HG03060 (cell line): ENCODE results near the gene NDUFS6.

Experiments
- ATAC-seq: cut with Tn5 transposase; IDR thresholded peaks from one replicate; pipeline ENCODE4 v1.9.1; 2021; ENCODE audit warnings: low read depth, moderate number of reproducible peaks; ENCODE audit not compliant: unreplicated experiment

Gene NDUFS6

DNA sequence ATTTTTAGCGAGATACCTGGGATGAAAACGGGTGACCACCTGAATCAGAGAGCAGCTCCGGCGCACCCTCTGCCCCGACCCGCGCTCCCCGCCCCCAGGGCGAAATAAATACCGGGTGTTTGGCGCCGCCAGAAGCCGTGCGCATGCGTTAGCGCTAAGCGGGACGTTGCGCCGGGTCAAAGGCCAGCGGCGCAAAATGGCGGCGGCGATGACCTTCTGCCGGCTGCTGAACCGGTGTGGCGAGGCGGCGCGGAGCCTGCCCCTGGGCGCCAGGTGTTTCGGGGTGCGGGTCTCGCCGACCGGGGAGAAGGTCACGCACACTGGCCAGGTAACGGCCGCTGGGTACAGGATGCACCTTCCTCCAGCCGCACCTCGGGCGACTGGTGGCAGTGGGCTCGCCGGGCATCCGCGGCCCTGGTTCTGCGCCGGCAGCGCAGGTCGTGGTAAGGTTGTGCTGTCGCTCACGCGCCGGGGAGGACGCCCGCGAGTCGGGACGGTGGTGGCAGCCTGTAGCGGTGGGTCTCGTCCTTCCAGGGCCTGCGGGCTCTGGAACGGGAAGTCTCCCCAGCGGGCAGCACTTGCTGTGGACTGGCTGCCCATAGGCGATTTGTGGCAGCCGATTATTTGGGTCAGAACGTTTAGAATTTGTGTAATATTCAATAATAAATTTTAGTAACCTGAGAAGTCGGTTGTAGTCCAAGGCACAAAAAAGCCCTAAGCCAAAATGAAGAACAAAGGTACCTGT is at the start of gene NDUFS6:
NDUFS6 (plus strand) TSS at position 186 of the 745 bp plus-strand sequence; CDS start at position 197, 11 bp downstream.
- peak; percentile 31 for ATAC-seq

DNA sequence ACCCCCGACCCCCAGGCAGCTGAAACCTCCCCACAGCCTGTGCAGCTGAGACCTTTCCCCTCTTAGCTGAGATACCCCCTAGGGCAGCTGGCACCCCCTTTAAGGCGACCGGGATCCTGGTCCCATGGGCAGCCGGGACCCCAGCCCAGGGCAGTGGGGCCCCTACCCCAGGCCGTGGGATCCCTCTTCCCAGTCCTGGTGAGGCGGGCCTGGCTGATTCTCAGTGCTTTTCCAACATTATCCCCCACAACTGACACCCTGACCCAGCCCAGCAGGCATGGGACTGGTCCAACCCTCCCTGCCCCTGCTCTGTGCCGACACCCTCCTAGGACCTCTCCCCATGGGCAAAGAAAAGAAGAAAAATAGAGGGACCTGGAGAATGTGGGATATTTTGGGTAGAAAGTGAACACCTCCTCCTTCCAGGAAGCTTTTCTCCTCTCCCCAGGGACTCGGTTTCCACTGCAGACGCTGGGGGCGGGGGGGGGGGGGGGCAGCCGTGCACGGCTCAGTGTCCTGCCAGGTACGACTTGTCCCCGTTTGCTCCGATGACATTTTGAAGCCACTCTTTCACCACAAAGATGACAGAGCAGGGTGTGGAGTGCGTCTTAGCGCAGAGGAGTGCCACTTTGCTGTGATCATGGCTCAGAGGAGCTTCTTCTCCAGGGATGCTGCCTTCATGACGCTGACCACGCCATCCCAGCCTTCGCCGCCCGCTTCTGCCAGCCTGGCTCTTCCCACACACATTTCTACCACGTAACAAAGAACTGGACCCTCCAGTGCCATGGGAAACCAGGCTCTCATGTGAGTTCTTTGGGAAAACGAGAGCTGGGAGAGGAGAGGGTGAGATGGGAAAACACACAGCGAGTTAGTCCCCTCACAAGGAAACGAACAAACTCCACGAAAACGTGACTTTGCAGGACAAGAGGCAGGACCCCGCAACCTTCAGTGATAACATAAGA is 49.1 kb upstream of the NDUFS6 start:
- ATAC-seq, result no peak

DNA sequence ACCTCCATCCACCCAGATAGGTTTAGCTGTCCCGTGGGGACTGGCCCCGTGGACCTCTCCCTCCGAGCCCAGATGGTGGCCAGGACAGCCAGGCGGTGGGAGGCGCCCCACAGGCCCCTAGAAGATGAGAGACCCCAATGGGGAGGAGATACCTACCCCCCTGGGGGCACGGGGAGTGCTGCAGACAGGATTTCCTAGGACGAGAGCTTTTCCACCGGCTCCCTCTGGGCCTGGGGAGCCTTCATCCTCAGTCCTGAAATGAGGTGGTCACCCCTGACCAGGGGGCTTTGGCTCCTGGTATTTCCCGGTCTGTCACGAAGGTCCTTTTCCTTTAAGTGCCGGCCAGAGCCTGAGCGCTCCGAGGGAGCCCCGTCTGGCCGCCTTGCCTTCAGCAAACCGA is 48.3 kb upstream of the NDUFS6 start:
- no peak for ATAC-seq

DNA sequence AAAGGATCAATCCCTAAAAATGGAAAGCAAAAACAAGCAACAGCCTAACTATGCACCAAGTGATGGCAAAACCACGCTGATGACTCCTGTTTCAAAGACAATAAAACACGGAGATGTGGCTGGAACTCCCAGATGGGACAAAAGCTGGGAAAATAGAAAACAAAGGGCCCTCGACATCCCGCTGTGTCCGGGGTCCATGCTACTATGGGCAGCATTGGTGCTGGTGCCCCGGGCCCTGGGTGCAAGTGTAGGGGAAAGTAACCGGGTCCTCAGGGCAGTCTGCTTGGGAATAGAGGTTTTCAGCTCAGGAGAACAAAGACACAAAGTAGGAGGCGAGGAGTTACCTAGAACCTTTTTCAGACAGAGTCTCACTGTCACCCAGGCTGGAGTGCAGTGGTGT is 47.7 kb upstream of the NDUFS6 start:
- ATAC-seq, result no peak

DNA sequence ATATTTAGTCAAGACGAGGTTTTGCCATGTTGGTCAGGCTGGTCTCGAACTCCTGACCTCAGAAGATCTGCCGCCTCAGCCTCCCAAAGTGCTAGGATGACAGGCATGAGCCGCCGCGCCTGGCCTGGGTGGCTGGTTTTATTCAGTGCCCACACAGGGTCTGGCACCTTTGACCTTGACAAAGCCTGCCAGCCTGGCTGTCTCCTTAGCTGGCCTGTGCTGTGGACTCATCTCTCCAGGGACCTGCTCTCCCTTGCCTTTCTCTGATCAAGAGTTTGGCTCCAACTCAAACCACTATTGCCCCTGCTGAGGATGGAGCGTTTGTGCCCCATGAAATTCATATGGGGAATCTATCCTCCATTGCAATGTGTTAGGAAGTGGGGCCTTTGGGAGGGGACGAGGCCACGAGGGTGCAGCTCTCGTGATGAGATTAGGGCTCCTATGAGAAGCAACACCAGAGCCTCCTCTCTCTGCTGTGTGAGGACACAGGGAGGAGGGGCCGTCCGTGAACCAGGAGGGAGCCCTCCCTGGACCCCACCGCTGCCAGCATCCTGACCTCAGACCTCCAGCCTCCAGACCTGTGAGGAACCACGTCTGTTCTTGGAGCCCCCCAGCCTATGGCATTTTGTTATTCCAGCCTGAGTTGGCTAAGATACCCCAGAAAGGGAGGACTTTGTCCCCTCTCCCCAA is 46.5 kb upstream of the NDUFS6 start:
- no peak for ATAC-seq

DNA sequence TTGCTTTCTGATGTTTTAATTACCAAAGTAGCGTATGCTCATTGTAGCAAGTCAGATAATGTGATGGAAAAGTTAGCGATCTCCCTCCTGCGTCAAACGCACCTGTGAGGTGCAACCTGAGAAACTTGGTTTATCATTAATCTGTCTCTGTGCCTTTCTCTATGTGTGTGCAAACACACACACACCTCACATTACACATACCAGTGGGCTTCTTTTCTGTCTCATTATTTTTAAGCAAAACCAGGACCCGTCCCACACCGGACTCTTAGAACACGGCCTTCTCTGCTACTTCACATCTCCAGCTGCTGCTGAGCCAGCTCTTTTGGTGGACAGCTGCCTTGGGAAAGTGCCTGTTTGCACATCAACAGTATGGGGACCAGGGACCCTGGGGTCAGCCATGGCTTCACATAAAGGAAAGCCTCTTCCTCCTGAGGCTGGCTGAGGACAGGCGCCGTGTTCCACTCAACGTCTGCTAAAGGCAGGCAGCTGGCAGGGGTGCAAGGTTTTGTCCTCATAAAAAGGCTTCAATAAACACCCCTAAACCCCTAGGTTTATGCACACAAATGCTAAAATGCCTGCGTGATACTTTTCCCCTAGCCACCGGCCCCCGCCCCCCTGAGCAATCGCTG is 45.8 kb upstream of the NDUFS6 start:
- no peak for ATAC-seq

DNA sequence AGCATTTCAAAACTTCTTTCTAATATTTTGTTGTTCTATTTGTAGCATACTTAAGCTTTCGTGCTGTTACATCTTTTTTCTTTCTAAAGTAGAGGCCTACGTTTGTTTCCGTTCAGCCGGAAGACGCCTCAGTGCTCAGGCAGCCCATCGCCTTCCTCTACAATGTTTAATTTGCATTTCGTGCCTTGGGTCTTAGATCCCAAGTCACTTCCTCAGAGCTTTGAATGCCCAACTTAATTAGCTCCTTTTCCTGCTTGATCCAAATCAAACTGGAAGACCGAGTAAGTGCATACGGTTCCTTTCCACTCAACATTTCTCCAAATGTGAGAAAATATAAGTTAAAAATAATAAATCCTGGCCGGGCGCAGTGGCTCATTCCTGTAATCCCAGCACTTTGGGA is 44.7 kb upstream of the NDUFS6 start:
- ATAC-seq, result no peak

DNA sequence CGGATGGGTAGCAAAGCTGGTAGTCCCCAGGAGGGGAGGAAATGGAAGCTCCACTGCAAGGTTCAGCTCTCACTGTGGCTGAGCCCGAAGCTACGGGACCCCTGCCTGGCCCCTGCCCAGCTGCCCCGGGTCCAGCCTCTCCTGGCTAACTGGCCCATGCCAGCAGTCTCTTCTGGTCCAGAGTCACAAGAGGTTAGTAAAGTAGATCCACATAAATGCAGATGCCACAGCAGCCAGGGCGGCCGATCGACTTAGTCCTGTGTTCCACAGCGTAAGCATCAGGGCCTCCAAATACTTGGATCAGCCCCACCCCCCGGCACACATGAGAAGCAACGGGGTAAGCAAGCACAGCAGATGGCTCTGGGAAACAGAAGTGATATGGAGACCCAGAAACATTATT is 43.7 kb upstream of the NDUFS6 start:
- ATAC-seq, result no peak

DNA sequence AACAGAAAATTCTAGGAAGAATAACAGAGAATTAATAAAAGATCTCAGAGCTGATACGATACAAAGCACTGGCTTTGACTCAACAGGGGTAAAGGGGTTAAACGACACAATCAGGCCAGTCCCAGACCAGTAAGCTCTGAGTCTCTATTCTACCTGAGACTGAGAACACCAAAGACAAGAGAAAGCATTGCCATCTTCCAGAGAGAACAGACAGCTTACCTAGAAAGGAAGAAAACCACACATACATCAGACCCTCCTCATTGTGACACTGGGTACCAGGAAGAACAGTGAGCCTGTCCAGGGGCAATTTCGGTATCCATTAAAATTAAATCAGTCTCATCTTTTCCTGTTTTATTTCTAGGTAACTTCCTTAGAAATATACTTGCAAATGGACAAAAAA is 42.6 kb upstream of the NDUFS6 start:
- no peak for ATAC-seq

DNA sequence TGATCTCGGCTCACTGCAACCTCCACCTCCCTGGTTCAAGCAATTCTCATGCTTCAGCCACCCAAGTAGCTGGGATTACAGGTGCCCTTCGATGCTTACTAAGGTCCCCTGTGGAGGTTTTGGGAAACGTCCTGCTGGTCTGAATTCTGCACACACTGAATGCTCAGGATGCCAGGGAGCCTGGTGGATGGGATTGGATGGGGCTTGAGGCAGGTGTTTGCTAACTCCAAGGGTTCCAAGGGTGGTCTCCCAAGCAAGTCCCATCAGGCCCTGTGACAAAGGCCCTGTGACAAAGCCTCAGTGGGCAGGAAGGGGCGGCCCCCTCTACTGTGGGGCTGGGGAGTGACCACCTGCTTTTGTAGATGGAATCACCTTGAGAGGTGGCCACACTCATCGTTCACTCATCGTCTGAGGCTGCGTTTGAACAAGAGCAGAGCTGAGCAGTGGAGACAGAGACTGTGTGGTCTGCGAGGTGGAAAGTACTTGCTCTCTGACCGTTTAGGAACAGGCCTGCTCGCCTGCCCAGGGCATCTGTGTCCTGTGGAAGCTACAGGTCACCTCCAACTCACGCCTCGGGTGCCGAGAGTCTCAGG is 41.7 kb upstream of the NDUFS6 start:
- ATAC-seq, result no peak

DNA sequence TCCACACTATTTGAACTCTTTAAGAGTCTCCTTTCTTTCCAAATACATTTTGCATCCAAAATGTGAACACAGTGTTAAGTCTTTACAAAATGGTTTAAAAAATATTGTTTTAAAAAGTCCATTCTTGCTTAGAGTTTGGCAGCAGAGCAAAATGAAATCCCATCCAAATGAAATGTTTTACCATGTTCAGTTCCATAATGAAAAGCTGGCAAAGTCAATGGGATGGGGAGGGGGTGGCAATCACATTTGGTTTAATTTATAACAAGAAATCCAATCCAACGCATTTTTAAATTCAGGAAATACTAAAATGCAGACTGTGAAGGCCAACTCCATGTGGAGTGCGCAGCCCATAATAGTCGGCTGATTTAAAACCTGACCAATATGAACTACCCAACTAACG is 41.0 kb upstream of the NDUFS6 start:
- no peak for ATAC-seq

DNA sequence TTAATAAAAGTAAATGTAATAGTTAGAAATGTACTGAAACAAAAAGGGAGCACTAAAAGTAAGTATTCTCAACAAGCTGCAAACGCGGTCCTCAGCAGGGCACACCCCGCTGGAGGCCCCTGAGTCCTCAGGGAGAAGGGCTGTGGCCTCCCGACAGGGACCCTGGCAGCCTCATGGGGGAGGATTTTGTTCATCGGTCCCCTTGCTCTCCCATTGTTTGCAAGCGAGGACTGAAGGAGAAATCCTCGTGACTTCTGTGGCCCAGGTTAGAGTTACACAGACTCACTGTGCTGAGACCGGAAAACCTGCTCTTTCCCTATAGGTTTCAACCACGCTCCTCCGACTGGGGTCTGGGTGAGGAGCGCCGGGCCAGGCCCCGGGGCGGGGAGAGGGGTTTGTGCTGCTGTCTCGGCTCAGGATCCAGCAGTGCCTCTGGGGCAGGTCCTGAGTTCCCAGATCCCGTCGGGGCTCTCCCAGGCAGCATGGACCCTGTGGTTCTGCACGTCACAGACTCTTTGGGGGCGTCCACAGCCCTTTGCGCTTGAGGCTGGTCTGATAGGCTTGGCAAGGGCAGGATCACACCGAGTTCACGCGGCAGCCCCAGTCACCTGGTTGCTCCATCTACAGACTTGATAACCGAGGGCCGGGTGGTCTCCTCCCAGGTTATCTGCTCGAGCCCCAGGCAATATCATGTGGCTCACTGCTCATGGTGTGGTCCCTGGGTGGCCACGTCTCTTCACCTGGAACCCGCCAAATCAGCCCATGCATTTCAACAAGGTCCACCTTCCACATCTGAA is 40.4 kb upstream of the NDUFS6 start:
- no peak for ATAC-seq

DNA sequence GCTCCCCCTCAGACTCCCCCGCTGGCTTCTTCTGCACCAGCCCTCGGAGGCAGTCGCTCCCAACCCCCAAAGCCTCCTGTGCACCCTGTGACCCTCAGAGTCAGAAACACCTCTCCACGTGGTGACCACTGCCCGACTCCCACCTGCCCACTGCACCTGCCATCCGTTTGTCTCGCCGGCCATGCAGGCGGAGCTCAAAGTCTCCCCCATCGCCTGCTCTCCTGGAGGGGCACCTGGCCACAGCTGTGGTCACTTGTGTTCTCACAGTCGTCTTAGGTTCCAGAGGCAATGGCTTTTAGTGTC is 39.8 kb upstream of the NDUFS6 start:
- ATAC-seq, result no peak

DNA sequence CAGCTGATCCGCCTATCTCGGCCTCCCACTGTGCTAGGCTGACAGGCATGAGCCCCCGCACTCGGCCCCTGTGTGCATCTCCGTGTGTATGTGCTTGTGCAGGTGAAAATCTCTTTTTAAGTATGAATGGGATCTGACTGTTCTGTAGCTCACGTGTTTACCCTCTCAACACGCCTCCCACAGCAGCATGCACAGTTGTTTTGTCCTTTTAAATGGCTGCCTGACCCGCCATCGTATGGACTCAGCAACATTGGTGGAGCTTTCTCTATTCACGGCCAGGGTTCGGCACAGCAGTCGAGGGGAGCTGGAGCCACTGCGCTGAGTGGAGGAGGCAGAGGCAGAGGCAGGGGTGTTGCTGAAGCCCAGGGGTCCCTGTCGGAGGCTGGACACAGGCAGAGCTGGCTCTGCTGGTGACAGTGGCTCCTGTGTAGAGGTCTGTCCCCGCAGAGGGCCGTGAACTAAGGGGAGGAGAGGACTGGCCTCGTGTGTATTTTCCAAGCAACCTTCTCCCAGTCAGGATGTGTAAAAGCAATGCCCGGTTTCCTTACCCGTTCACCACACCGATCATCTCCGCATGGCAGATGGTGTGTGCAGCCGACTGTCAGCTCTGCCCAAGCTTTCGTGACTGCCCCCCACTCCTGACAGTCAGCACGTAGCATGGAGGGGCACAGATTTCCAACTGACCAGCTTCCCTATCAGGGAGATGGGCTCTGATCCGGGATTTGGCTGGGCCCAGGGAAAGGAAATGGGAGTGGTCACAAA is 38.9 kb upstream of the NDUFS6 start:
- no peak for ATAC-seq

DNA sequence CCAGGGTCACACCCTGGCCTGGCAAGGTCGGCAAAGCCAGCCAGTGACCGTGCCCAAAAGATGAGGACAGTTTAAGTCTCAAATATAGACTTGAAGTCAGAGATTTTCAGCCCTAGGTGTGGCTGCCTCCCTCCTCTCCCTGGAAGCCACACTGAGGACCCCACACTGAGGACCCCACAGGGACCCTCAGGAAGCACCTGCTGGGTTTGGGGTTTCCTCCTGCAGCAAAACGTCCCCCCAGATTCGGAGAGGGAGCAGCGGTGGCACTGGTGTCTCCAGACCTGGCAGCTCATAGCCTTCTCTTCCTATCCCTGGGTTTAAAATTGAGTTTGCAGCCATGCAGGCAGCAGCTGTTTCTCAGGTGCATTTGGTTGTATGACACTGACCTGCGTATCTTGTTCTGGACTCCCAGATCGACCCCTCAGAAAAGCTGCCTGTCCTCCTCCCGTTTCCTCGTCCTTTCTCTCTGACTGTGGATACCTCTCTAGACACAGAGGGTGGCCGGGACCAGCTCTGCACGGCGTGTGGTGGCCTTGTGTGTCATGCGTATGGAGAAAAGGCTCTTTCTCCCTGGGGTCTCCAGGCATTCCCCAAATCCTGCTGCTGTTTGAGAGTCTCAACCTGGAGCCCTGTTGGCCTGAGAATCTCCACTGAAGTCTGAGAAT is 38.2 kb upstream of the NDUFS6 start:
- no peak for ATAC-seq

DNA sequence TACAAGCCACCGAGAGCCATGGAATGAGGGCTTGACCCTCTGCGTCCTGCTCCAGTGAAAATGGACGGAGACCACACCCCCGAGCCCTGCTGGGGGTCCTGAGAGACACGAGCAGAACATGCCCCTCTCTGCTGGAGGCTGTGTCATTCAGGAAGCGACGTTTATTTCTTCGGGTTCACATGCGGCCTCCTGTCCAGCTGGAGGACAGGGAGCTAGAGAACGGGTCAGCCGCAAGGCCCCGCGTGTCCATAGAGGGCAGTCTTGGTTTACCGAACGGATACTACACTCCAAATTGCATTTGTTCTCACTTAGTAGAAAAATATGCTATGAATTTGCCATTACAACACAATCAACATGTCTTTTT is 37.7 kb upstream of the NDUFS6 start:
- peak; percentile 50 for ATAC-seq

DNA sequence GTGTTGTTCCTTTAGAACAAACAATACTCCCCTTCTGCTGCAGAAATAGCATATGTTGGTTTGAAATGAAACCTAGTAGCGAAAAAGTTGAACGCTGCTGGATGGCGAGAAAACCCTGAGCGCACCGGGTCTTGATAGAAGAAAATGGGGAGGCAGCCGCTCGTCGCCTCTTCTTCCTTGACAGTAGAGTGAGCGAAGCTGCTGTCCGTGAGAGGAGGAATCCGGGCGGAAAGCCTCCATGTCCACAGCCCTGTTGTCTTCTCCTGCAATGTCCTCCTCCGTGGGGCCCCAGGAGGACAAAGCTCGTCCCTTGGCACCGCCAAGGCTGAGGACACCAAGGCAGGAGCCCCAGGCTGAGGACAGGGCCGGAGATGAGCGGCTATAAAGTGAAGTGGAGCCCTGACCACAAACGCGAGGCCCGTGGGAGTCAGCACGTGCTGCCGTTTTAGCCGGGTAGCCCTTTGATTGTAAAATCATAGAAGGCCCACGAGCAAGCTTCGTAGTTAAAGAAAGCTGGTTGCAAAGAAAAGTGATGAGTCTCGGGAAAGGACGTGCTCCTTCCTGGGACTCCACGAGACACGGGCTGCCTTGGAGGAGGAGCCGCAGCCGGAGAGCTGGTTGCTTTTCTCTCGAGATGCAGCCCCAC is 37.1 kb upstream of the NDUFS6 start:
- no peak for ATAC-seq

DNA sequence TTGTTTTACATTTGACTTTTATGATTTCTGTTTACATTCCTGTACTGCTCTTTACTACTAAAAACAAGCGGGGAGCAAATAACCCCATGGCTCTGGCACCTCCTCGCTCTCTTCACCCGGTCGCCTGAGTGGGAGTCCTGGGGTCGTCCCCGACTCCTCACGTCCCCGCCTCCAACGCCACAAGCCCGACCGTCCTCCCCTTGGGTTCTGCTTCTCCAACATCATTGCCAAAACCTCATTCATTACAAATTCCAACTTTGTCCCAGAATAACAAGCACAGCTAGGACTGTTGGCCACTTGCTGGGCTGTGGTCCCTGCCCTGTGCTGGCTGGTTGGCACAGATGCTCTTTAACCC is 36.6 kb upstream of the NDUFS6 start:
- no peak for ATAC-seq
